HepG2 (cell line): ENCODE results near the gene SUSD6. TPM values are rescaled to one million over a fixed set of nuclear protein-coding genes. Genes with fewer than 3 reads are reported as not detected.

Experiments
- ATAC-seq: fragments of 200-7000 bp; cut with Tn5 transposase; 3 replicates; pipeline ENCODE4 v1.9.1; 2020; ENCODE audit warnings: mild to moderate bottlenecking, moderate library complexity
- BruUV-seq: library from RNA; stranded (reverse); fragments of 400-500 nt; replicated peaks from 2 replicates; lab custom pipeline; 2021; lab: Mats Ljungman, UMichigan
- CTCF ChIA-PET: fragments of 300-600 bp; formaldehyde crosslinking; extraction: SDS; loops from one replicate; lab custom pipeline; 2021; ENCODE audit warnings: low total read pairs, inconsistent platforms, low intra/inter-chr PET ratio; lab: Yijun Ruan, JAX
- POLR2A ChIA-PET: fragments of 350-600 bp; sonication (Branson Sonifier 250); formaldehyde crosslinking; loops from one replicate; lab custom pipeline; 2020; ENCODE audit warnings: antibody characterized with exemption, inconsistent platforms; lab: Yijun Ruan, JAX
- DNase-seq: peaks from one replicate; pipeline ENCODE4 v3.0.0-alpha.2; 2015; ENCODE audit warnings: low spot score
- FAIRE-seq: peaks from 3 replicates; lab custom pipeline; 2011; peaks lifted over from hg19 to GRCh38; lab: Jason Lieb, UNC
- H2AFZ ChIP-seq: one replicate; pipeline ENCODE4 v1.6.1; 2011; ENCODE audit warnings: low read length, inconsistent platforms
- H3K27ac ChIP-seq: fragments of 300-600 bp; 3 replicates; pipeline ENCODE4 v1.8.0; 2011; ENCODE audit warnings: mixed run types, mild to moderate bottlenecking, mixed read lengths, low read length, inconsistent platforms; ENCODE audit not compliant: insufficient read depth; ENCODE audit errors: extremely low read length
- H3K27me3 ChIP-seq, 2 experiments: fragments of 200-600 bp in 1 of 2; 2 replicates in 1 of 2; 3 replicates in 1 of 2; pipeline versions ENCODE4 v1.6.0 to v1.8.0; 2011; ENCODE audit warnings: low read length in 2 of 2, mild to moderate bottlenecking in 2 of 2, moderate library complexity in 2 of 2, inconsistent platforms in 1 of 2; ENCODE audit not compliant: insufficient read depth in 2 of 2, control insufficient read depth in 1 of 2
- H3K36me3 ChIP-seq, 2 experiments: fragments of 200-600 bp in 1 of 2; replicated peaks in 1 of 2; 2 replicates in 1 of 2; 3 replicates in 1 of 2; pipeline versions ENCODE4 v1.5.1 to v1.8.0; 2011; ENCODE audit warnings: low read length in 2 of 2, inconsistent platforms in 1 of 2; ENCODE audit not compliant: insufficient read depth in 2 of 2, control insufficient read depth in 1 of 2
- H3K4me1 ChIP-seq: 2 replicates; pipeline ENCODE4 v1.5.1; 2012; ENCODE audit warnings: low read length, inconsistent platforms; ENCODE audit not compliant: insufficient read depth
- H3K4me2 ChIP-seq: 2 replicates; pipeline ENCODE4 v1.6.0; 2011; ENCODE audit warnings: low read depth, low read length, inconsistent platforms
- H3K4me3 ChIP-seq, 3 experiments: fragments of 200-600 bp in 1 of 3; sonication (generic), shearing (Covaris generic) in 1 of 3; replicated peaks in 1 of 3; 2 replicates each; pipeline ENCODE4 v1.5.1; 2011 to 2016; ENCODE audit warnings: low read length in 3 of 3, inconsistent platforms in 2 of 3, low read depth in 2 of 3, mild to moderate bottlenecking in 2 of 3, control low read depth in 1 of 3, mixed read lengths in 1 of 3; ENCODE audit not compliant: insufficient read depth in 1 of 3
- H3K79me2 ChIP-seq: one replicate; pipeline ENCODE4 v1.6.1; 2011; ENCODE audit warnings: low read length, inconsistent platforms; ENCODE audit not compliant: insufficient read depth
- H3K9ac ChIP-seq: 2 replicates; pipeline ENCODE4 v1.6.0; 2011; ENCODE audit warnings: mild to moderate bottlenecking, low read depth, low read length, inconsistent platforms; ENCODE audit not compliant: insufficient read depth
- H3K9me3 ChIP-seq: 2 replicates; pipeline ENCODE4 v1.5.1; 2012; ENCODE audit warnings: mild to moderate bottlenecking, low read length
- H4K20me1 ChIP-seq: 2 replicates; pipeline ENCODE4 v1.6.0; 2011; ENCODE audit warnings: inconsistent platforms, mild to moderate bottlenecking, low read length, moderate library complexity; ENCODE audit not compliant: insufficient read depth
- CREB1 ChIP-seq, 2 experiments: fragments of 450-650 bp in 1 of 2; IDR thresholded peaks; 2 replicates each; pipeline ENCODE4 v1.6.1; 2016 to 2017; ENCODE audit warnings: control low read depth in 1 of 2, mild to moderate bottlenecking in 1 of 2, missing compliant biosample characterization in 1 of 2, missing genetic modification characterization in 1 of 2
- HMG20B ChIP-seq: conservative IDR thresholded peaks from 2 replicates; pipeline ENCODE4 v1.6.1; 2016; ENCODE audit warnings: missing genetic modification reagents, missing compliant biosample characterization
- NR2F1 ChIP-seq, 2 experiments: fragments of 450-650 bp in 1 of 2; formaldehyde crosslinking in 1 of 2; IDR thresholded peaks; 2 replicates each; pipeline versions ENCODE4 v1.5.0 to v1.6.1; 2016 to 2020; ENCODE audit warnings: mild to moderate bottlenecking in 1 of 2, missing compliant biosample characterization in 1 of 2, missing genetic modification reagents in 1 of 2, moderate library complexity in 1 of 2
- NR2F2 ChIP-seq: IDR thresholded peaks from 2 replicates; pipeline ENCODE4 v1.6.1; 2012; ENCODE audit warnings: low read depth, inconsistent platforms, borderline replicate concordance
- PBX3 ChIP-seq: sonication (generic); formaldehyde crosslinking; IDR thresholded peaks from 2 replicates; pipeline ENCODE4 v1.8.1; 2023; ENCODE audit warnings: missing genetic modification reagents, inconsistent platforms, borderline replicate concordance
- RNF219 ChIP-seq: sonication (generic); formaldehyde crosslinking; IDR thresholded peaks from 2 replicates; pipeline ENCODE4 v1.5.0; 2020; ENCODE audit warnings: mild to moderate bottlenecking, missing genetic modification reagents
- STAT5B ChIP-seq: sonication (generic); formaldehyde crosslinking; IDR thresholded peaks from 2 replicates; pipeline ENCODE4 v1.4.0; 2020; ENCODE audit warnings: missing genetic modification reagents
- TEF ChIP-seq: sonication (generic); formaldehyde crosslinking; IDR thresholded peaks from 2 replicates; pipeline ENCODE4 v1.5.0; 2020; ENCODE audit warnings: missing genetic modification reagents
- U2AF1 ChIP-seq: fragments of 200-400 bp; formaldehyde crosslinking; optimal IDR thresholded peaks from 2 replicates; pipeline ENCODE3; 2017; ENCODE audit warnings: mild to moderate bottlenecking, low read depth, low read length
- ZBTB26 ChIP-seq: IDR thresholded peaks from 2 replicates; pipeline ENCODE4 v1.6.1; 2016; ENCODE audit warnings: missing compliant biosample characterization, missing genetic modification reagents, borderline replicate concordance
- ZNF446 ChIP-seq: sonication (generic); formaldehyde crosslinking; IDR thresholded peaks from 2 replicates; pipeline ENCODE4 v1.5.0; 2020; ENCODE audit warnings: mild to moderate bottlenecking, missing genetic modification reagents
- ZNF589 ChIP-seq: sonication (generic); formaldehyde crosslinking; conservative IDR thresholded peaks from 2 replicates; pipeline ENCODE4 v1.8.0; 2022; ENCODE audit warnings: mild to moderate bottlenecking, moderate library complexity, missing genetic modification reagents
- ZNF782 ChIP-seq: sonication (generic); formaldehyde crosslinking; IDR thresholded peaks from 2 replicates; pipeline ENCODE4 v1.4.0; 2020; ENCODE audit warnings: missing genetic modification reagents, mild to moderate bottlenecking, borderline replicate concordance
- ZSCAN22 ChIP-seq: sonication (generic); formaldehyde crosslinking; IDR thresholded peaks from 2 replicates; pipeline ENCODE4 v1.4.0; 2020; ENCODE audit warnings: mild to moderate bottlenecking, missing genetic modification reagents
- WGBS: methylation state at CpG from one replicate; pipeline ENCODE4 v1.1.6; 2017; ENCODE audit warnings: low lambda C conversion rate; 5-methylcytosine and 5-hydroxymethylcytosine counted together
- in situ Hi-C: cut with HindIII; loops from 2 replicates; pipeline ENCODE4 v1.10.0; 2017; ENCODE audit warnings: low pct_unique_long_range_greater_than_20kb; ENCODE audit not compliant: extremely low pct_ligation_motif_present
- intact Hi-C: fragments of 100-400 bp; cut with micrococcal nuclease; formaldehyde crosslinking; loops from one replicate; pipeline ENCODE4 v1.10.0; 2022; ENCODE audit not compliant: unreplicated experiment
- polyA plus RNA-seq, 8 experiments: library from polyadenylated mRNA; depleted of rRNA in 3 of 8; stranded (reverse) in 7 of 8; unstranded in 1 of 8; fragments of >200 nt; fragmentation: Illumina TruSeq in 4 of 8; extraction: Trizol in 4 of 8; gene quantifications; 2 replicates each; pipeline versions ENCODE4 v1.2.1 to v1.2.3, GENCODE V29; 2011 to 2016; ENCODE audit warnings: low read depth in 4 of 8, missing spikeins in 1 of 8, mixed read lengths in 1 of 8; ENCODE audit not compliant: insufficient read depth in 1 of 8
- total RNA-seq, 5 experiments: library from RNA; depleted of rRNA; stranded (reverse); fragments of >200 nt; fragmentation: Illumina TruSeq; extraction: Trizol; gene quantifications; 2 replicates each; pipeline ENCODE4 v1.2.3, GENCODE V29; 2016; ENCODE audit warnings: low read depth in 1 of 5

The SUSD6 gene
- total and polyA plus RNA-seq, 2 of the 13 experiments (the other 11 are each of a cell fraction or from before 2014, with no cell fraction given), result 7.2 to 7.4 TPM

- no TSS peak for BruUV-seq
- Histone ChIP-seq H3K4me1 (peaks cover 48% of the 10 kb centered on the region), H3K79me2 (no peaks in the 10 kb centered on the region), H3K9ac (no peak overlapping the region), H4K20me1 (no peaks in the 10 kb centered on the region), H3K9me3 (no peaks in the 10 kb centered on the region), H3K27ac (no peak overlapping the region), H3K4me3 (no peak overlapping the region), H2AFZ (no peak overlapping the region), H3K27me3 (no peaks in the 10 kb centered on the region), H3K36me3 (peaks cover 0 to 8% of the 10 kb centered on the region in 2 experiments; a peak in 3 of 5 replicates), H3K4me2 (peak overlapping the region; percentile 21; the same call in 1 of the 2 replicates)
- DNase-seq, result peak; percentile 61
- CTCF ChIA-PET, result no interaction called here
- intact Hi-C loops, result no loop called here
- 77% methylated on average over 12 of the region's 12 CpGs for WGBS
- in situ Hi-C loops, result no loop called here
- peak; percentile 98 for ATAC-seq
- peak; percentile 70 for FAIRE-seq
- POLR2A ChIA-PET, result interaction anchor here (1.0 to 1.1 kb wide), 2 partner anchors 9 to 11 kb away, joined by 3 to 4 read pairs; no protein-coding TSS in a partner anchor
- TF ChIP-seq CREB1 (IDR thresholded peaks at IDR 0.05) (no peak), CREB1 (CRISPR knock-in tag; IDR thresholded peaks at IDR 0.05) (no peak), ZNF782 (no peak), U2AF1 (no peak), HMG20B (CRISPR knock-in tag) (no peak), TEF (CRISPR knock-in tag) (no peak), NR2F1 (CRISPR knock-in tag; IDR thresholded peaks at IDR 0.05) (peak; percentile 49 to 54; a peak in 3 of 4 replicates), ZSCAN22 (CRISPR knock-in tag) (no peak), ZBTB26 (CRISPR knock-in tag) (no peak), ZNF446 (CRISPR knock-in tag) (no peak), PBX3 (CRISPR knock-in tag) (no peak), STAT5B (CRISPR knock-in tag) (no peak), NR2F2 (peak; percentile 65), RNF219 (CRISPR knock-in tag) (no peak), ZNF589 (no peak)
Observed at GRCh38 chr14:69703047-69704039, 91.9 kb downstream of the SUSD6 start.
